Endothelial cell of umbilical vein (primary cell): ENCODE measurements around the gene SLC9A9. TPM values are rescaled to one million over a fixed set of nuclear protein-coding genes. Genes with fewer than 3 reads are reported as not detected.

Source experiments
- BruUV-seq: library from RNA; stranded (reverse); fragments of 400-500 nt; replicated peaks from 2 replicates; lab custom pipeline; 2021; lab: Mats Ljungman, UMichigan
- CTCF ChIA-PET: fragments of 300-600, 350-600 bp; sonication (Branson Sonifier 250); formaldehyde crosslinking; loops from one replicate; lab custom pipeline; 2021; ENCODE audit warnings: antibody characterized with exemption, inconsistent platforms; lab: Charles Lee
- POLR2A ChIA-PET: fragments of 300-600, 350-600 bp; sonication (Branson Sonifier 250); formaldehyde crosslinking; loops from one replicate; lab custom pipeline; 2021; ENCODE audit warnings: antibody characterized with exemption, inconsistent platforms; lab: Charles Lee
- DNase-seq: peaks from one replicate; pipeline ENCODE4 v3.0.0-alpha.2; 2011; ENCODE audit warnings: low read depth, low spot score
- FAIRE-seq: peaks from 2 replicates; lab custom pipeline; 2011; peaks lifted over from hg19 to GRCh38; lab: Jason Lieb, UNC
- H2AFZ ChIP-seq: 2 replicates; pipeline ENCODE4 v1.6.0; 2012; ENCODE audit warnings: low read depth, low read length, control low read depth, inconsistent platforms
- H3K27ac ChIP-seq: 2 replicates; pipeline ENCODE4 v1.5.1; 2011; ENCODE audit warnings: low read depth, mild to moderate bottlenecking, control low read depth, low read length, moderate library complexity; ENCODE audit not compliant: insufficient read depth
- H3K27me3 ChIP-seq, 2 experiments: 2 replicates each; pipeline versions ENCODE4 v1.6.0 to v1.6.1; 2011; ENCODE audit warnings: low read length in 2 of 2, mixed read lengths in 1 of 2; ENCODE audit not compliant: control insufficient read depth in 2 of 2, insufficient read depth in 2 of 2
- H3K36me3 ChIP-seq, 2 experiments: 2 replicates in 1 of 2; 3 replicates in 1 of 2; pipeline ENCODE4 v1.5.1; 2011; ENCODE audit warnings: low read length in 2 of 2, mild to moderate bottlenecking in 1 of 2, moderate library complexity in 1 of 2; ENCODE audit not compliant: control insufficient read depth in 2 of 2, insufficient read depth in 2 of 2; ENCODE audit errors: extremely low read depth in 1 of 2
- H3K4me1 ChIP-seq: 3 replicates; pipeline ENCODE4 v1.5.1; 2011; ENCODE audit warnings: mild to moderate bottlenecking, low read length; ENCODE audit not compliant: control insufficient read depth, insufficient read depth; ENCODE audit errors: extremely low read depth
- H3K4me2 ChIP-seq: 2 replicates; pipeline ENCODE4 v1.6.1; 2011; ENCODE audit warnings: low read length, control low read depth, mixed read lengths; ENCODE audit not compliant: insufficient read depth
- H3K4me3 ChIP-seq, 3 experiments: fragments of 200-600 bp in 1 of 3; sonication (generic), shearing (Covaris generic) in 1 of 3; replicated peaks in 1 of 3; 2 replicates each; pipeline ENCODE4 v1.5.1; 2011 to 2016; ENCODE audit warnings: control low read depth in 3 of 3, low read length in 3 of 3, mild to moderate bottlenecking in 2 of 3, inconsistent platforms in 1 of 3, low read depth in 1 of 3, moderate library complexity in 1 of 3; ENCODE audit not compliant: insufficient read depth in 1 of 3
- H3K79me2 ChIP-seq: 2 replicates; pipeline ENCODE4 v1.6.0; 2012; ENCODE audit warnings: low read length, inconsistent platforms; ENCODE audit not compliant: control insufficient read depth, insufficient read depth
- H3K9ac ChIP-seq: replicated peaks from 2 replicates; pipeline ENCODE3; 2011; ENCODE audit warnings: low read length, control low read depth; ENCODE audit not compliant: insufficient read depth; ENCODE audit errors: extremely low read depth
- H3K9me1 ChIP-seq: replicated peaks from 3 replicates; pipeline ENCODE4 v1.6.0; 2011; ENCODE audit warnings: mild to moderate bottlenecking, low read length; ENCODE audit not compliant: control insufficient read depth, insufficient read depth; ENCODE audit errors: extremely low read depth
- H3K9me3 ChIP-seq: replicated peaks from 2 replicates; pipeline ENCODE4 v1.5.1; 2012; ENCODE audit warnings: low read length, inconsistent platforms; ENCODE audit not compliant: control insufficient read depth, insufficient read depth
- H4K20me1 ChIP-seq: replicated peaks from 2 replicates; pipeline ENCODE3; 2011; ENCODE audit warnings: mild to moderate bottlenecking, low read length; ENCODE audit not compliant: control insufficient read depth, insufficient read depth; ENCODE audit errors: extremely low read depth
- EZH2 ChIP-seq: IDR thresholded peaks from 2 replicates; pipeline ENCODE4 v1.6.1; 2012; ENCODE audit warnings: borderline replicate concordance, low read depth, mild to moderate bottlenecking, moderate library complexity, low read length, inconsistent platforms; ENCODE audit not compliant: severe bottlenecking
- FOS ChIP-seq: IDR thresholded peaks from 2 replicates; pipeline ENCODE4 v1.6.1; 2011; ENCODE audit warnings: mild to moderate bottlenecking, low read length, moderate library complexity, borderline replicate concordance; ENCODE audit not compliant: insufficient read depth
- GATA2 ChIP-seq: IDR thresholded peaks from 2 replicates; pipeline ENCODE4 v1.7.0; 2011; ENCODE audit warnings: low read depth, mild to moderate bottlenecking, moderate library complexity, mixed read lengths, low read length; ENCODE audit not compliant: insufficient read length, insufficient read depth
- JUN ChIP-seq: IDR thresholded peaks from 2 replicates; pipeline ENCODE4 v1.6.1; 2011; ENCODE audit warnings: borderline replicate concordance, low read depth; ENCODE audit not compliant: insufficient read length, insufficient read depth
- MAX ChIP-seq: IDR thresholded peaks from 2 replicates; pipeline ENCODE4 v1.6.1; 2011; ENCODE audit not compliant: insufficient read depth, insufficient read length
- MYC ChIP-seq: IDR thresholded peaks from one replicate; pipeline ENCODE4 v1.6.1; 2011; ENCODE audit warnings: mild to moderate bottlenecking, low read depth, low read length
- POLR2A ChIP-seq: IDR thresholded peaks from 2 replicates; pipeline ENCODE4 v1.6.1; 2012; ENCODE audit warnings: low read depth, mild to moderate bottlenecking, control low read depth, low read length
- POLR2AphosphoS5 ChIP-seq: IDR thresholded peaks from 2 replicates; pipeline ENCODE4 v1.6.1; 2012; ENCODE audit warnings: low read depth, mild to moderate bottlenecking, control low read depth, low read length, moderate library complexity; ENCODE audit not compliant: insufficient read depth
- dilution Hi-C: fragments of 300-500 bp; cut with MboI; formaldehyde crosslinking; loops from one replicate; pipeline ENCODE4 v1.15.0; 2019; ENCODE audit warnings: low sequenced_read_pairs; ENCODE audit not compliant: extremely low pct_ligation_motif_present
- intact Hi-C: fragments of 100-400 bp; cut with micrococcal nuclease; formaldehyde crosslinking; loops from one replicate; pipeline ENCODE4 v1.10.0; 2022
- polyA plus RNA-seq, 4 experiments: library from polyadenylated mRNA; depleted of rRNA in 3 of 4; stranded (reverse) in 3 of 4; unstranded in 1 of 4; fragments of >200 nt; gene quantifications; 2 replicates each; pipeline versions ENCODE4 v1.2.1 to v1.2.3, GENCODE V29; 2011 to 2012; ENCODE audit warnings: missing spikeins in 1 of 4
- total RNA-seq: library from RNA; stranded (reverse); gene quantifications from 2 replicates; pipeline ENCODE4 v1.2.3, GENCODE V29; 2021
- TF ChIP-seq, protein P1 (sequence below), 2 donors: IDR thresholded peaks; 1 replicate in 1 of 2; 2 replicates in 1 of 2; pipeline ENCODE4 v1.5.1; 2011; ENCODE audit warnings: low read length in 2 of 2, mild to moderate bottlenecking in 2 of 2, moderate library complexity in 2 of 2, control low read depth in 1 of 2, inconsistent platforms in 1 of 2, low read depth in 1 of 2; ENCODE audit not compliant: insufficient read depth in 1 of 2; ENCODE audit errors: extremely low read depth in 1 of 2

The SLC9A9 gene
- total and polyA plus RNA-seq, 2 donors (not counting 3 experiments of a cell fraction or from before 2014, with no cell fraction given) = 1.5 to 1.8 TPM

DNA sequence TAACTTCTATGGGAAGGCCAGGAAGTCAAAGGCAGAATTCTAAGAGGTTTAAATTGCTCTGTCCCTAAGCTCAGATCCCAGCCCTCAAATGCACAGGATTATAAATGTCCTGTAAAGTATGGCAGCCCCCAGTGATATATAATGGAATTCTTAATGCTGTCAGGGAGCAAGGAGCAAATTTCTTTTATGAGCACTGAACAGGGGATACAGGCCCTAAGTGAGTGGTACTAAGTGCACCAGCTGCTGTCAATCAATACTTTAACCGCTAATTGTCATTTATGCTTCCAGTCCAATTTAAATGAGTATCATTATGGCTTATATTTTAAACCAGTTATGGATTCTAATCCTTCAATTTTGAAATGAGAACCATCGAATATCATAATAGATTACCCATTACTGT lies 4.7 kb downstream of the SLC9A9 start:
- Histone ChIP-seq H3K36me3 (no peaks in the 10 kb centered on the region), H3K4me3 (no peak overlapping the region), H3K4me1 (peaks cover 5% of the 10 kb centered on the region), H3K9me3 (no peaks in the 10 kb centered on the region), H2AFZ (no peak overlapping the region), H3K9me1 (peaks cover 3% of the 10 kb centered on the region), H3K79me2 (no peaks in the 10 kb centered on the region), H3K4me2 (no peak overlapping the region), H3K27me3 (no peaks in the 10 kb centered on the region), H3K27ac (no peak overlapping the region), H3K9ac (no peak overlapping the region), H4K20me1 (no peaks in the 10 kb centered on the region)
- TF ChIP-seq FOS = no peak
- no peak for TF ChIP-seq EZH2
- no peak for TF ChIP-seq POLR2AphosphoS5
- no peak for TF ChIP-seq POLR2A
- no peak for TF ChIP-seq GATA2
- no peak for TF ChIP-seq JUN
- TF ChIP-seq, protein P1, sequence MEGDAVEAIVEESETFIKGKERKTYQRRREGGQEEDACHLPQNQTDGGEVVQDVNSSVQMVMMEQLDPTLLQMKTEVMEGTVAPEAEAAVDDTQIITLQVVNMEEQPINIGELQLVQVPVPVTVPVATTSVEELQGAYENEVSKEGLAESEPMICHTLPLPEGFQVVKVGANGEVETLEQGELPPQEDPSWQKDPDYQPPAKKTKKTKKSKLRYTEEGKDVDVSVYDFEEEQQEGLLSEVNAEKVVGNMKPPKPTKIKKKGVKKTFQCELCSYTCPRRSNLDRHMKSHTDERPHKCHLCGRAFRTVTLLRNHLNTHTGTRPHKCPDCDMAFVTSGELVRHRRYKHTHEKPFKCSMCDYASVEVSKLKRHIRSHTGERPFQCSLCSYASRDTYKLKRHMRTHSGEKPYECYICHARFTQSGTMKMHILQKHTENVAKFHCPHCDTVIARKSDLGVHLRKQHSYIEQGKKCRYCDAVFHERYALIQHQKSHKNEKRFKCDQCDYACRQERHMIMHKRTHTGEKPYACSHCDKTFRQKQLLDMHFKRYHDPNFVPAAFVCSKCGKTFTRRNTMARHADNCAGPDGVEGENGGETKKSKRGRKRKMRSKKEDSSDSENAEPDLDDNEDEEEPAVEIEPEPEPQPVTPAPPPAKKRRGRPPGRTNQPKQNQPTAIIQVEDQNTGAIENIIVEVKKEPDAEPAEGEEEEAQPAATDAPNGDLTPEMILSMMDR (IDR thresholded peaks at IDR 0.05; ENCODE audit: extremely low read depth in 1 of 2, insufficient read depth in 1 of 2, low read depth in 1 of 2, low read length in 2 of 2) = no peak
- no peak for TF ChIP-seq MYC
- no peak for TF ChIP-seq MAX
- intact Hi-C loops (no loop called here), dilution Hi-C loops (no loop called here)
- ChIA-PET CTCF (interaction anchor here (1.3 kb wide), 1 partner anchor 68 kb away, joined by 3 read pairs; no protein-coding TSS in a partner anchor), POLR2A (no interaction called here)
- DNase-seq (no peak), FAIRE-seq (no peak)
- no TSS peak for BruUV-seq
